T-cell (primary cell): ENCODE measurements around the gene GPR75. TPM values are rescaled to one million over a fixed set of nuclear protein-coding genes. Genes with fewer than 3 reads are reported as not detected.
"Not testable (repeated sequence)": the region's sequence is repeated elsewhere in the genome, so short reads cannot be mapped to it uniquely, and the experiment has no call there.

ENCODE experiments used
- ATAC-seq, 4 experiments: fragments of 200-7000 bp in 3 of 4; fragments of 150-1000 bp in 1 of 4; cut with Tn5 transposase; replicated peaks in 1 of 4; 1 replicate in 3 of 4; 2 replicates in 1 of 4; pipeline ENCODE4 v1.10.0; 2021; ENCODE audit warnings: moderate library complexity in 3 of 4, mild to moderate bottlenecking in 2 of 4, moderate number of reproducible peaks in 1 of 4
- CTCF ChIA-PET, 2 donors: fragments of 300-600 bp; sonication (Branson Sonifier 250); formaldehyde crosslinking; loops; one replicate each; lab custom pipeline; 2022; ENCODE audit warnings: antibody characterized with exemption in 2 of 2; lab: Charles Lee
- POLR2A ChIA-PET, 2 donors: fragments of 300-600 bp; sonication (Branson Sonifier 250); formaldehyde crosslinking; loops; one replicate each; lab custom pipeline; 2022; ENCODE audit warnings: antibody characterized with exemption in 2 of 2; lab: Charles Lee
- DNase-seq, 35 experiments: peaks; one replicate each; pipeline versions ENCODE4 v3.0.0 to v3.0.0-alpha.2; 2013 to 2023
- H3K27ac ChIP-seq: one replicate; pipeline ENCODE4 v1.5.1; 2013; ENCODE audit warnings: low read length
- H3K27me3 ChIP-seq, 2 experiments: replicated peaks in 1 of 2; 1 replicate in 1 of 2; 2 replicates in 1 of 2; pipeline versions ENCODE4 v1.6.1 to v1.7.0; 2013; ENCODE audit warnings: low read length in 1 of 2, mixed read lengths in 1 of 2; ENCODE audit not compliant: control insufficient read depth in 2 of 2, insufficient read depth in 2 of 2; ENCODE audit errors: extremely low read depth in 1 of 2
- H3K36me3 ChIP-seq, 2 donors: 1 replicate in 1 of 2; 2 replicates in 1 of 2; pipeline versions ENCODE4 v1.6.1 to v1.7.0; 2013; ENCODE audit warnings: low read length in 1 of 2; ENCODE audit not compliant: control insufficient read depth in 2 of 2, insufficient read depth in 1 of 2; ENCODE audit errors: extremely low read depth in 1 of 2
- H3K4me1 ChIP-seq, 2 experiments: 1 replicate in 1 of 2; 2 replicates in 1 of 2; pipeline versions ENCODE4 v1.6.1 to v1.7.0; 2013; ENCODE audit warnings: low read length in 2 of 2, mixed read lengths in 1 of 2; ENCODE audit not compliant: insufficient read depth in 2 of 2, control insufficient read depth in 1 of 2; ENCODE audit errors: extremely low read depth in 1 of 2
- H3K4me3 ChIP-seq, 2 donors: 1 replicate in 1 of 2; 2 replicates in 1 of 2; pipeline versions ENCODE4 v1.5.1 to v1.7.0; 2013; ENCODE audit warnings: mild to moderate bottlenecking in 2 of 2, low read length in 1 of 2, moderate library complexity in 1 of 2; ENCODE audit not compliant: control insufficient read depth in 1 of 2; ENCODE audit errors: extremely low read depth in 1 of 2
- H3K9me3 ChIP-seq: 2 replicates; pipeline ENCODE4 v1.7.0; 2013
- H3K27ac Mint-ChIP-seq, 2 donors: one replicate each; pipeline ENCODE4 v1.8.0; 2020 to 2021; ENCODE audit warnings: mild to moderate bottlenecking in 2 of 2, mixed read lengths in 2 of 2
- H3K27me3 Mint-ChIP-seq, 2 donors: one replicate each; pipeline ENCODE4 v1.8.0; 2021 to 2022; ENCODE audit warnings: mixed read lengths in 2 of 2
- H3K36me3 Mint-ChIP-seq: one replicate; pipeline ENCODE4 v1.8.0; 2021; ENCODE audit warnings: mixed read lengths
- H3K4me1 Mint-ChIP-seq, 3 donors: one replicate each; pipeline ENCODE4 v1.8.0; 2020 to 2022; ENCODE audit warnings: mixed read lengths in 3 of 3, mild to moderate bottlenecking in 1 of 3
- H3K4me3 Mint-ChIP-seq, 3 donors: one replicate each; pipeline ENCODE4 v1.8.0; 2020 to 2022; ENCODE audit warnings: mild to moderate bottlenecking in 3 of 3, mixed read lengths in 3 of 3, moderate library complexity in 3 of 3
- H3K9me3 Mint-ChIP-seq, 3 donors: one replicate each; pipeline ENCODE4 v1.8.0; 2020 to 2022; ENCODE audit warnings: mixed read lengths in 3 of 3
- WGBS: methylation state at CpG from one replicate; pipeline ENCODE4 v1.1.5; 2013; ENCODE audit warnings: missing lambda C conversion rate; ENCODE audit not compliant: insufficient coverage; 5-methylcytosine and 5-hydroxymethylcytosine counted together
- total RNA-seq, 35 experiments: library from RNA in 6 of 35; stranded (reverse) in 6 of 35; fragments of 120-200 nt in 1 of 35; gene quantifications; one replicate each; pipeline versions ENCODE4 v1.2.1 to v1.2.4 and lab custom pipeline; 2013 to 2026

The GPR75 gene
- total RNA-seq, 5 donors from 2014 or later (not counting 1 experiment from before 2014, with no cell fraction given) = 2.3 to 3.4 (median 3.0) TPM

DNA sequence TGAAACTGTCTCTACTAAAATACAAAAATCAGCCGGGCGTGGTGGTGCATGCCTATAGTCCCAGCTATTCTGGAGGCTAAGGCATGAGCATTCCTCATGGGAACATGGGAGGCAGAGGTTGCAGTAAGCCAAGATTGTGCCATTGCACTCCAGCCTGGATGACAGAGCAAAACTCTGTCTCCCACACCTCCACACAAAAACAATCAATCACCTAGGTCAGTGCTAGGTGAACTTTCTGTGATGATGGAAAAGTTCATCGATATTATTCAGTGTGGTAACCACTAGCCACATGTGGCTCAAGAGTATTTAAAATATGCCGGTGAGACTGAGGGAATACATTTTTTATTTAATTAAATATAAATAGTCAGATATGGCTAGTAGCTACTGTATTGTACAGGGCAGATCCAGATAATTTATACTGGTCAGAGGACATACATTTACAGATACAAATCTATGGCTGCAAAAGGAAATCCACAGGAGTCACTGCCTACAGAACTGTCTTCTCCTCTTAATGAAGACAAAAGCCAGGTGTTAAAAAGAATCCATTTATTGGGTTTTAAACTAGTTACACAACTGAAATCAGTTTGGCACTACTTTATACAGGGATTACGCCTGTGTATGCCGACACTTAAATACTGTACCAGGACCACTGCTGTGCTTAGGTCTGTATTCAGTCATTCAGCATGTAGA, 3.9 kb upstream of the GPR75 start:
- Mint-ChIP-seq H3K4me1 (peaks cover 13 to 22% (median 20%) of the 10 kb centered on the region in 3 donors), H3K27me3 (no peaks in the 10 kb centered on the region), H3K27ac (no peak overlapping the region), H3K36me3 (peaks cover 50% of the 10 kb centered on the region), H3K9me3 (no peaks in the 10 kb centered on the region), H3K4me3 (no peak overlapping the region)
- DNase-seq = no peak
- Histone ChIP-seq H3K9me3 (no peaks in the 10 kb centered on the region), H3K27me3 (no peaks in the 10 kb centered on the region), H3K4me1 (no peaks in the 10 kb centered on the region), H3K27ac (no peak overlapping the region), H3K4me3 (no peak overlapping the region), H3K36me3 (peaks cover 9 to 33% of the 10 kb centered on the region in 2 donors)
- no peak for ATAC-seq
- ChIA-PET CTCF (no interaction called here), POLR2A (no interaction called here)
- no CpG with 5 or more reads among the region's 6 CpGs for WGBS

GRCh38 chr2:53861824-53862223, 2.1 kb upstream of the GPR75 start:
- no peak for DNase-seq
- H3K4me3 Mint-ChIP-seq = no peak overlapping the region

GRCh38 chr2:53856272-53856671, 3.5 kb downstream of the GPR75 start:
- DNase-seq (no peak), ATAC-seq (no peak)
- Mint-ChIP-seq H3K27me3 (no peaks in the 10 kb centered on the region), H3K27ac (no peak overlapping the region), H3K9me3 (no peaks in the 10 kb centered on the region), H3K4me3 (no peak overlapping the region), H3K4me1 (peaks cover under 1 to 12% (median under 1%) of the 10 kb centered on the region in 3 donors), H3K36me3 (peaks cover 39% of the 10 kb centered on the region)
- no peak overlapping the region for H3K27ac ChIP-seq
- H3K36me3 ChIP-seq = peaks cover 2 to 8% of the 10 kb centered on the region in 2 donors
- ChIA-PET CTCF (no interaction called here), POLR2A (interaction anchor here in 1 of 2 donors (0.6 kb wide), 1 partner anchor 1053 kb away, joined by 7 read pairs; no protein-coding TSS in a partner anchor)
- H3K9me3 ChIP-seq = no peaks in the 10 kb centered on the region
- H3K4me3 ChIP-seq = no peak overlapping the region
- H3K4me1 ChIP-seq = no peaks in the 10 kb centered on the region
- H3K27me3 ChIP-seq = no peaks in the 10 kb centered on the region
- 96% methylated on average over 2 of the region's 2 CpGs for WGBS

More at GRCh38 chr2:53861824-53862223, 2.1 kb upstream of the GPR75 start:
- Mint-ChIP-seq H3K27me3 (no peaks in the 10 kb centered on the region), H3K4me1 (peaks cover 13 to 28% (median 20%) of the 10 kb centered on the region in 3 donors), H3K36me3 (peaks cover 44% of the 10 kb centered on the region), H3K9me3 (no peaks in the 10 kb centered on the region), H3K27ac (peak overlapping the region; percentile 71 to 86)
- Histone ChIP-seq H3K27ac (no peak overlapping the region), H3K27me3 (no peaks in the 10 kb centered on the region), H3K4me1 (no peaks in the 10 kb centered on the region), H3K36me3 (peaks cover 9 to 24% of the 10 kb centered on the region in 2 donors), H3K4me3 (no peak overlapping the region), H3K9me3 (no peaks in the 10 kb centered on the region)
- ChIA-PET POLR2A (interaction anchor here in 1 of 2 donors (0.6 kb wide), 2 partner anchors 18 to 125 kb away, joined by 3 read pairs; no protein-coding TSS in a partner anchor), CTCF (interaction anchor here in 1 of 2 donors (0.5 kb wide), 1 partner anchor 96 kb away, joined by 6 read pairs; no protein-coding TSS in a partner anchor)
- WGBS = 40% methylated on average over 1 of the region's 5 CpGs
- peak in 2 of 4 experiments; percentile 36 to 75 for ATAC-seq

GRCh38 chr2:53854678-53855077, 5.1 kb downstream of the GPR75 start:
- Histone ChIP-seq H3K4me1 (no peaks in the 10 kb centered on the region), H3K4me3 (no peak overlapping the region), H3K27me3 (no peaks in the 10 kb centered on the region), H3K9me3 (no peaks in the 10 kb centered on the region), H3K27ac (no peak overlapping the region), H3K36me3 (peaks cover 0 to 8% of the 10 kb centered on the region in 2 donors)
- 67% methylated on average over 1 of the region's 2 CpGs for WGBS
- ATAC-seq = no peak
- H3K36me3 Mint-ChIP-seq = peaks cover 31% of the 10 kb centered on the region
- no peak for DNase-seq
- H3K4me3 Mint-ChIP-seq = no peak overlapping the region
- peaks cover 0 to 10% (median 0%) of the 10 kb centered on the region in 3 donors for H3K4me1 Mint-ChIP-seq
- no peaks in the 10 kb centered on the region for H3K27me3 Mint-ChIP-seq
- no peaks in the 10 kb centered on the region for H3K9me3 Mint-ChIP-seq
- POLR2A ChIA-PET = no interaction called here
- H3K27ac Mint-ChIP-seq = no peak overlapping the region
- CTCF ChIA-PET = no interaction called here

DNA sequence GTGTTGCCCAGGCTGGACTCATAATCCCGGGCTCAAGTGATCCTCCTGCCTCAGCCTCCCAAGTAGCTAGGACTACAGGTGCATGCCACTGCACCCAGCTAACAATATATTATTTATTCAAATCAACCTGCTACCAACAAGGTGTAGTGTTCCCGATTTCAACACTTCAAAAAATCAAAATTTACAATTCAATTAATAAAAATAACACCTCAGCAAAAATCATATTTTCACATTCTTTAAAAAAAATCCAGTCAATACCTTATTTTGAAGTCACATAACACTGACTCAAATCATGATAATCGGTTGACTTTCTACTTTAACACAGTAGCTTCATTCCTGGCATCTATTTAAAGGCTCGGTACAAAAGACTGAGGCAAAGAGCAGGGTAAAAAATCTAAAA, 7.2 kb downstream of the GPR75 start:
- Histone ChIP-seq H3K4me1 (no peaks in the 10 kb centered on the region), H3K4me3 (no peak overlapping the region), H3K27ac (no peak overlapping the region), H3K36me3 (peaks cover 0 to 8% of the 10 kb centered on the region in 2 donors), H3K27me3 (no peaks in the 10 kb centered on the region), H3K9me3 (no peaks in the 10 kb centered on the region)
- peaks cover 0 to 4% (median 0%) of the 10 kb centered on the region in 3 donors for H3K4me1 Mint-ChIP-seq
- no peak overlapping the region for H3K27ac Mint-ChIP-seq
- no peaks in the 10 kb centered on the region for H3K9me3 Mint-ChIP-seq
- ATAC-seq (no peak), DNase-seq (no peak)
- peaks cover 28% of the 10 kb centered on the region for H3K36me3 Mint-ChIP-seq
- CTCF ChIA-PET = interaction anchor here in 1 of 2 donors (0.7 kb wide), 1 partner anchor 146 kb away, joined by 7 read pairs; no protein-coding TSS in a partner anchor
- POLR2A ChIA-PET = interaction anchor here in 1 of 2 donors (0.5 kb wide), 1 partner anchor 93 kb away, joined by 4 read pairs; no protein-coding TSS in a partner anchor
- no peaks in the 10 kb centered on the region for H3K27me3 Mint-ChIP-seq
- H3K4me3 Mint-ChIP-seq = no peak overlapping the region
- 83% methylated on average over 4 of the region's 4 CpGs for WGBS

GRCh38 chr2:53851052-53851757, 8.6 kb downstream of the GPR75 start:
- H3K27me3 Mint-ChIP-seq, H3K4me1 Mint-ChIP-seq, CTCF ChIA-PET, H3K4me1 ChIP-seq, H3K4me3 ChIP-seq, H3K4me3 Mint-ChIP-seq, DNase-seq, H3K9me3 Mint-ChIP-seq, H3K9me3 ChIP-seq, H3K27ac Mint-ChIP-seq, POLR2A ChIA-PET, ATAC-seq, H3K27ac ChIP-seq, H3K27me3 ChIP-seq, H3K36me3 ChIP-seq: not testable (repeated sequence)
- H3K36me3 Mint-ChIP-seq = peaks cover 31% of the 10 kb centered on the region
- 100% methylated on average over 7 of the region's 9 CpGs for WGBS
